HG02642 (cell line): ENCODE measurements around the gene ACVR2B.
A peak's percentile ranks its signal among the peaks of the same experiment; 100 is the strongest.

Experiments used
- ATAC-seq: cut with Tn5 transposase; IDR thresholded peaks from one replicate; pipeline ENCODE4 v1.9.1; 2021; ENCODE audit warnings: mild to moderate bottlenecking; ENCODE audit not compliant: unreplicated experiment, poor library complexity

Gene ACVR2B

DNA sequence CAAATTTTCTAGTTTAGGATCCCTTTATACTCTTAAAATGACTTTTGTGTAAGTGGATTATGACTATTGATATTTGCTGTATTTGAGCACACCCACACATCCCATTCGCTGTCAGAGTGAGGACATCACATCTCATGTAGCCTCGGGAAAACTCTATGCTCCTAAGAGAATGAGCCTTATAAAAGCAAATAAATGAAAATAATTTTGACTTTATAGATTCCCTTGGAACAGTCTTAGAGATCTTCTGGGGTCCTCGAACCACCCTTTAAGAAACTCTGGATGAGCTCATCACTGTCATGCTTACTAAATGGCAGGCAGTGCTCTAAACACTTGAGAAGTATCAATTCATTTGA, 26.4 kb downstream of the ACVR2B start:
- no peak for ATAC-seq

DNA sequence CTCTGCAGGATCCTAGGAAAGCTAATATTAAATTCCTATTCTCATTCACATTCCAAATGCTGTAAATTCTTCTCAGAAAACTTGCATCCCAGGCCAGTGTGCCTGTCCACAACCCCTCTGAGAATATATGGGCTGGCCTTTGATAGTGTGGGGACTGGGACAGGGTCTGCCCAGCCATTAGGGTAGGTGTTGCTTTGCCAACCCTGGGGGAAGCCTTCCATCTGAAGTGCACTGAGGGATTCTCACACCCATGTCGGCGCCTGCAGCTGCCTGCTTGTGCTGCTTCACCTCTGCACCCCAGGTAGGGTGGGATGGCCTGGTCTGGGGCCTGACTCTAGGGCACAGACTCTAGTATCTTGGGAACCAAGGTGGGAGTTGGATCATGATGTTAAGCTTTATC, 27.2 kb downstream of the ACVR2B start:
- no peak for ATAC-seq

DNA sequence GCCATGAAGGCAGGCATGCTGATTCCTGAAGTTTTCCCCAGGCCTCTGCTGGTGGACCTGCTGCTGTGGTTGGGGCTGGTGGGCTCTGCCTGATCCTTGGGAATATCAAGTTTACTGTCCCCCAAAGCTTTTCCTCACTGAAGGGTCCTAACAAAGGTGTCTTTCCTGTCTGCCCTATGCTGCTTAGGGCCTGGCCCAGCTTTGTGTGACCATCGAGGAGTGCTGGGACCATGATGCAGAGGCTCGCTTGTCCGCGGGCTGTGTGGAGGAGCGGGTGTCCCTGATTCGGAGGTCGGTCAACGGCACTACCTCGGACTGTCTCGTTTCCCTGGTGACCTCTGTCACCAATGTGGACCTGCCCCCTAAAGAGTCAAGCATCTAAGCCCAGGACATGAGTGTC, 29.3 kb downstream of the ACVR2B start:
- no peak for ATAC-seq

DNA sequence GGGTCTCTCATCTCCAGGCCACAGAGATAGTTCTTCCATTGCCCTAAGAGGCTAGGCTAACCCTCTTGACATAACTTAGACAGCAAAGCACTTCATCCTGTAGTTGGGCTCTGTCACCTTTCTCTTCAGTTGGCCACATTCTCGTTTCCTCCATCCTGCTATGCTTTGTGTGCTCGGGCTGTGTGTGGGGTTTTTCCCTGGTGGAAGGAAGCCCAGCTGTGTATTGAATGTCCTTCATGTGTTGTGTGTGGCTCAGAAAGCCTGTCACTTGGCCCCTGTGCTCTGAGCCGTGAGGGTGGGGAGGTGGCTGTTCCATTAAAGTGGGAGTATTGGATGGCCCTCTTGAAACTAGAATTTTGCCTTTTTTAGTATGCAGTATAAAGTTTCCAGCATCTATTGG, 33.6 kb downstream of the ACVR2B start:
- peak; percentile 88 for ATAC-seq

DNA sequence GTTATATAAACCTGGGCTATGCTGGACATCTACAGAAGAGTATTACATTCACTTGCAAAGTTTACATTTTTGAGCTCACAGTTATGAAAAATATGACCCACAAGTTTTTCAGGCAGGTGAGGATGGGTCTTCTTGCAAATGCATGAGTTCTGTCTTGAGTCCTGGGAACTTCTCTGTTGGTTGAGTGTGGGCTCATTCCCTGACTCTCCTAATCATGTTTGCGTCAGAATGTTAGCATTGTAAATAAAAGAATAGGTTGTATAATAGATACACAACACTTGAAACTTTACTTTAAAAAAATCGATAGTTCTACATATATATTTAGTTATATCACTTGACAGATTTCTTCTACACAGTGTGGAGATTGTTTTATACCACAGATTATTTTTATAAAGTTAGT, 35.3 kb downstream of the ACVR2B start:
- ATAC-seq = no peak

DNA sequence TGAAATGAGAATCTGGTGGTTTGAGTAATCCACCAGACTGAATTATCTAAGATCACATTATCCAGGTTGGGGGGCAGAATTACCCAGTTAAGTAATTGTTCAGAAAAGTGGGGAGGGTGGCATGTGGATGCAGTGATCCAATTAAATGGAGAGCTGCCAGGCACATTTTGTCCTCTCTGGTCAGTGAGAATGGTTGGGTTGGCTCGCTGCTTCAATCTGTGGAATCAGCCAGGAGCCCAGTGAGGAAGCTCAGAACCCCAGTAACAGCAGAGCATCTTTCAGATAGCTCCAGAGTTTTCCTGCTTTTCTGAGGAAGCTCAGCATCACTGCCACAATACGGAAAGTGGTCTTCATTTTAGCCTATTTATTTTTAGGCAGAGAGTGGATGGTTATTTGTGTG, 36.1 kb downstream of the ACVR2B start:
- no peak for ATAC-seq

DNA sequence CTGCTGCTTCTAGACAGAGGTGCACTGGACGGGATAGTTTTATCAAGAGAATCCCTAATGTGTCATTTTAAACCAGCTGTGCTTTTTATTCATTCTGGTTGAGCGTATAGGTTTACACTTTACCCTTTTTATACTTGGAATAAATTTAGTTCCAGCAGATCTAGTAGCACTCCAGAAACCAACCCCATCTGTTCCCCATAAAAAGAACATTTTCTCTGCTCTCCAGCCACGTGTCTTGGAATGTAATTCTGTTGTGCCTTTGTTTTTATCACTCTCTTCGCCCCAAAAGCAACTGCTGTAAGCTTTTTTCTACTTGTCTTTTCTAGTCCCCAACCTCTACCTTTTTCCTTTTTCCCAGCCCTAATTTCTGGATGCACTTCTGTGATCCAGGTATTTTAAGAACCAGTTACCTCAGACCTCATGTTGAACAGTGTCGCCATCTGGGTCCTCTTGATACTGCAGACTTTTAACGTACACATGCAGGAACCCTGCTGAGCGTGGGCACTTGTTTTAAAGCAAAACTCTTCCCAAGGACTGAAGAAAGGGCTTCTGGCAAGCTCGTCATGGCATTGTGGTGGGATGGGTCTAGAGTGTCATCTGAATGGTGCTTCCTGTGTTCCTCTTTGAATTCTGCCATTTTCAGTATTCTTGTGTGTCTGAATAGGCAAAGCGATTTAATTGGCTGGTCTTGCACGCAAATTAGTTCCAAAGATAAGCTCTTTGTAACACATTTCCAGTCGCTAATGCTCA, 36.8 kb downstream of the ACVR2B start:
- ATAC-seq = no peak

DNA sequence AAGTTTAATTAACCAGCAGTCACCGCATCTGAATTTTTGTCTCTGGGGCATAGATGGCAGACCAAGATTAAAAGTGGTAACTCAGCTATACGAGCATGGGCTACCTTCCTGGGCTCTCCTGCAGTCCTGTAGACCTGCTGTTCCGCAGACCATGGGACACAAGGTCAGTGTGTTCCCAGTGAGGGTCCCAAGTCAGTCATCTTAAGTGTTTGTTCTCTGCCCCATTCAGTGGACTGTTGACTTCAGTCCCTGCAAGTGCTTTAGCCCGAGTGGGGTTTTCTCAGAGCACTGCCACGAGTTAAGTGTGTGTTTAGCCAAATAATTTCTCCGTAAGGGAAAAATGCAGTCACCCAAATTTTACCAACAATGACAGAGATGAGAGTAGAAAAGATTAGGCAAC, 37.5 kb downstream of the ACVR2B start:
- no peak for ATAC-seq

DNA sequence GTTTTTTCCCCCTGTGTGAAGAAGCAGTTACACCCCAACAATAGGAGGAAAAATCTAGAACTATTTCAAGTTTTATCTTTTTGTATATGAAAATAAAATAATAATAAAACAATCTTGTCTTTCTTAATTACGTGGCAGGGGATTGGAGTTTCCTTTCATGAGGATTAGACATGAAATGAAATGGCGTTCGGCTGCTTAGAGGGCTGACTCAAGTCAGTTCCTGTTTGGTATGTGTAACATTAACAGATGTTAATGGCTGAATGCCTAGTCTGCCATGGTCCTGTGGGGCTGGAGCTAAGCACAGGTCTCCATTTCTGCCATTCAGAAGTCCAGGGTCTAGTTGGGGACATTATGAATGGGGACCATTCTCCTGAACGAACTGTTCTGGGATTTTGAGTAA, 39.3 kb downstream of the ACVR2B start:
- no peak for ATAC-seq

DNA sequence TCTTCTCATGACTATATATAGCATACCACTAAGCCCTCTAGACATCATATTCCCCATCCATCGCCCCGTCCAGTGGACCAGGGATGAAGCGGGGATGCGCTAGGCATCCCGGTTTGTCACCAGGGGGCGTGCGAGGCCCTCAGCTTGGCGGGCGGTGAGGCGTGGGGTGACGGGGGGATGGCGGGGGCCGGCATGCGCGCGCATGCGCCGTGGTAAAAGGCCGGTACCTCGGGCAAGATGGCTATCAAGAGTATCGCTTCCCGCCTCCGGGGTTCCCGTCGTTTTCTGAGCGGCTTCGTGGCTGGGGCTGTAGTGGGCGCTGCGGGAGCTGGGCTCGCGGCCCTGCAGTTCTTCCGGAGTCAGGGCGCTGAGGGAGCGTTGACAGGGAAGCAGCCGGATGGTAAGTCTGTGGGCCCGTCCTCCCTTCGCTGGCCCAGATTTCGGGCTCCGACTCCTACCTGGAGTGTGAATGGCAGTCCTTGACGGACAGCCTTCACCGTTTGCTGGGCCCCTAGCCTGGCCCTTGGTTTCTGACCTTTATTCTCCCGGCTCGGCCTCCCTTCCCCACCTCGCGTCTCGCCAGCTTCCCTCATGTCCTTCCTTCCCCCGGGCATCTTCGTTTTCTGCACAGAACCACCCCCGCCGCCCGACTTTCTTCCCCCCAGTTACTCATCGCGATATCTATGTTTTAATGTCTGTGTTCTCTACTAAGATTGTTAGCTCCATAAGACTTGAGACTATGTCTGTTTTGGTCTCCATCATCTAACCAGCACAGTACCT, 42.6 kb downstream of the ACVR2B start, which contains the start of gene EXOG:
EXOG (plus strand) TSS at position 210 of the 780 bp plus-strand sequence; CDS start at position 238, 28 bp downstream.
- ATAC-seq = peak; percentile 93

DNA sequence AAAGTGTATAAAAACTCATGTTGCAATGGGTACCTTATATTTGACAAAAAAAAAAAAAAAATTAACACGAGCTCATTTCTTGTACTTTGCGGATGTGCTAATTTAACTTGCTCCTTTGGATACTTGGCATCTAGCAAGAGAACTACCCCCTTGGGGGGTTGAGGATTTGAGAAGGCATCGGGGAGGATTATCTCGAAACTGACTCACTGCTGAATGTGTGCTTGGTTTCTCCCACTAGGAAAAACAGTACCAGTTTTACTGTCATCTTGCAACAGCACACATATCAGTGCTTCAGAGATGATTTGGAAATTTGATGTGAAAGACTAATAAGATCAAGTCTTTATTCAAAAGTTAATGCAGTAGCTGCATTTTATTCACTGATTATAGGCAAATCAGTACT, 43.3 kb downstream of the ACVR2B start:
- no peak for ATAC-seq

DNA sequence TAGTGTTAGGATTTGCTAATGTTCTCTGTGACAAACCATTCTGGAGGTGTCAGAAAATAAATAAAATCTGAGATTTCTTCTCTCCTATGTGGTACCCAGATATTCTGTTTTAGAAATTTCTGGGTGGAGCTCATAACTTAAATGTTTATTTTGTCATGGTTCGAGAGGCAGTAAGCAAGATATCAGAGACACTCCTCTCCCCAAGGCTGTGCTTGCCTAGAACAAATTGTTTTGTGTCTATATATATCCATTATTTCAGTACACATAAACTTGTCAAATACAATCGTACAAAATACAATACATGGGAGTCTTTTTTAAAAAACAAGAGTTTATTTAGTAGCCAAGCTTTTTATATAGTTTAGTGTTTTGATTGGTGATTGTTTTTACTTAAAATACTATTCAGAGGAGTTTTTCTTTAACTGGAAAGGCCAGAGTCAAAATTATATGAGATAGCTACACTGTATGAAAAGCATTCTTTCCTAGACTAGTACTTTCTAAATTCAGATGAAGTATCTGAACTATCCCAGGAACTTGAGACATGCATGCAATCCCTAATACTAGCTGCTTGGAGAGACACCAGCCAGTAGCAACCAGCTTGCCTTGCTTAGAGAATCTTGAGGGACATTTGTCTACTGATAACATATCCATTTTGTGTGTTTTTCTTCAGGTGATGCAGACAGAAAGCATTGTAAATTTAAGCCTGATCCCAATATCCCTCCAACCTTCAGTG, 47.2 kb downstream of the ACVR2B start:
- no peak for ATAC-seq

DNA sequence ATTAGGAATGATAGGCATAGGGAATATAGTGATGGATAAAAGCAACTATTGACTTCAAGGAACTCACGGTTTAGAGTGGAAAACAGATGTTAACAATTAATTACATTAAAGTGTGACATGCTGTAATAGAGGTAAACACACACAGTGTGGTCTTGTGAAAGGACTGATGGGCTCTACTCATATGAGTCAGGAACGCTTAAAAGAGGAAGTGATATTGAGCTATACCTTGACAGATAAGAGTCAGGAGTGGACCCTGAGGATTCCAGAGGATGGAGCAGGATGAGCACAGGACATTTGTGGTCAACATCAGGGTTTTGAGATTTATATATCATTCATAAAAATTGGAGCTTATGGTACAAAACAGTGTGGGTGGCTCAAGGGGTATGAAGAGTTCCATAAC, 53.4 kb downstream of the ACVR2B start:
- peak; percentile 97 for ATAC-seq

DNA sequence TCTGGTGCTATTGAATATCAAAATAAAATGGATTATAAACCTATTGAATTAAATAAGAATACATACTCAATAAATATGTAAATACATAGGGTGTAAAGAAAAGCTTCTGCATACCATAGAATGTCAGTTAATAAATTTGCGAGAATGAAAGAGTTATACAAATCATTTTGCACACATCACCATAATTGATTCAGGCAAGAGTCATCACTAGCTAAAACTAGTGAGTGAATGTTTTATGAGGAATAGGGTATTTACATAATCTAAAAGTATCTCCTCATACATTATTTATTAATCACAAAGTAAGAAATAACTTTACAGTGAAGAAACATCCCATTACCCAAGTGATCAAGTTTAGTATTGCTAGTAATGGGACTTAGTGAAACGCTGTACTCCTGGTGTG, 56.0 kb downstream of the ACVR2B start:
- ATAC-seq = no peak

DNA sequence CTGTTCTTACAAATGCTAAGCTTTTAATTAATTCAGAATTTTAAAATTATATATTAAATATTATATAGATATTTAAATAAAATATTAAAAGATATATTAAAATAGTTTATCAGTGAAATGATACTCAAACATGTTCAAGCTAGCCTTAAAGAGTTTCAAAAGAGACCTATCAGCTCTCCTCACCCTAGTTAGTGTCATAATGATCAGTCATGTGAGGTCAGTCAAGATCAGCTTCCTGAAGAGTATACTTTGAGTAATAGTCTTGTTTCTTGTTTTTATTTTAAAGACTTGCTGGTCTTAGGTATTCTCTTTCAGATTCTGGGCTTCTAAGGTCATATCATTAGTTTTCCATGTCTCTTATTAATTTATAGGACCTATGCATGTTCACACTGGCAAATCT, 56.9 kb downstream of the ACVR2B start:
- ATAC-seq = no peak

DNA sequence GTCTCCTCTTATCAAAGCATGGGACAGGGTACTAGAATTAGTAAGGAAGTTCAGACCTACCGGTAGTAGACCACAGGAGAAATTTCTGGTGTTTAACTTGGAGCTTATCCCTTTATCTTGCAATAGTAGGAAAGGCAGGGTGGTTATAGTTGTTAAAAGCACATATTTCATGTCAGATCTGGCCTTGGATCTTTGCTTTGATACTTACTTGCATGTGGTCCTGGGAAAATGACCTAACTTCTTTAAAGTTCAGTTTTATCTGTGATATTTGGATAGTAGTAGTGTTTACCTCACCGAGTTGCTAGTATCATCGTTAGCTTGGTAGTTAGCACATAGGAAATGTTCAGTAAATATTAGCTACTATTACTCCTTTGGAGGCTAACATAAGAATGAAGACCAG, 57.9 kb downstream of the ACVR2B start:
- ATAC-seq = no peak

DNA sequence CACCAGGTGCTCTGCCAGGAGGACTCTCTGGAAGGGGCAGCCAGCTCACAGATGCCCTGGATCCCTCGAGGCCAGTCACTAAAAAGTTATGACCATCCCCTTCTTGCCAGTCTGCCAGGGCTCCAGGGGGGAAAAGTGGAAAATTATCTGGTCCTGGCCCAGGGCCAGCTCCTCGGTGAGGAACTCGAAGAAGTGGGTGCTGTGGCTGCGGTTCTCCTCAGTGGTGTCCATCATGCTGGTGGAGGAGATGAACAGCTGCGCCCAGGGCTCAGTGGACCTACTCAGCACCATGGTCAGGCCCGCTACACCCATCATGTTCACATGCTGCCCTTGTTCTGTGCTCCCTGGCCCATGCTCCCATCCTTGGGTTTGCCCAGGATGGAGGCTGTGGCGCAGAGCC, 61.7 kb downstream of the ACVR2B start:
- ATAC-seq = no peak

DNA sequence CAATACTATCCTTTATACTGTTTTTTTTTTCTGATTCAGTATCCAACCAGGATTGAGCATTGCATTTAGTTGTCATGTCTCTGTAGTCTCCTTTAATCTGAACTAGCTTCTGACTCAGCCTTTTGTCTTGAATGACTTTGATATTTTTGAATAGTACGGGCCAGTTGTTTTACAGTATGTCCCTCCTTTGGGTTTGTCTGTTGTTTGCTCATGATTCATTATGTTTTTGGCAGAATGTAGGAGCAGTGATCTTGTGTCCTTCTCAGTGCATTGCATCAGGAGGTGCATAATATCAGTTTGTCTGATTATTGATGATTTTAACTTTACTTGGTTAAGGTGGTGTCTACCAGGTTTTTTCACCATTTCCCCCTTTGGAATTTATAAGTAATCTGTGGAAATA, 63.0 kb downstream of the ACVR2B start:
- no peak for ATAC-seq

DNA sequence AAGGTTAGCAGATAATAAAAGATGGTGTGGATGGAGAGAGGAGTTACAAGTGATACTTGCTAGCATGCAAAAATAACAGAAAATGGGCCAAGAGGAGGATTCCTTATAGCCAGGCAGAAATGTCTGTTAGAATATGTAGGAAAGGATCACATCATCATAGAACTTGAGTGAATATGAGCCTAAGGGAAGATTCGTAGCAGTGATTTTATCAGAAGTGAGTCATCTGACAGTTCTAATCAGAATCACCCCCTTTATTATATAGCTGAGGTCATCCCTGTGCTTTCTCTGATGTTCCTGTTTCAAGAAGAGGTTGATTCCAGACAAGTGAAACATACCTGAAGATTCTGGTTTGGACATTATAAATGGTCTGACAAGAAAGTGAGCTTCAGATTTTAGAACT, 65.3 kb downstream of the ACVR2B start:
- no peak for ATAC-seq

DNA sequence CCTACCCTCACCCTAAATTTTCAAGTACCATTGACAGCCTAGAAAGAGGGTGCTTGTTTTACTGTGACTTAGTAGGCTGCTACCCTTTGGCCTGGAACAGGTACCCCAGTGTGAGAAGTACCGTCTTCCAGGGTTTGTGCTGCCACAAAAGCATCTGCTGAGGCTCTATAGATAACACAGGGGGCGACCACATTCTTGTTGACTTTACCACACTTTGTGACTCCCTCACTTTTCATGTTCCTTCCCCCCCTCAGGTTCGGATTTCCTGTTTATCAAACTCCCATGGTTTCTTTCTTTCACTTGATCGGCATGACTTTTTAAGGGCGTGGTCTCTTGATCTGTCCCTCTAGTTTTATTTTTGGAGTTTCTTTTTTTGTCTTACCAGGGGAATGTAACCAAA, 66.0 kb downstream of the ACVR2B start:
- no peak for ATAC-seq

DNA sequence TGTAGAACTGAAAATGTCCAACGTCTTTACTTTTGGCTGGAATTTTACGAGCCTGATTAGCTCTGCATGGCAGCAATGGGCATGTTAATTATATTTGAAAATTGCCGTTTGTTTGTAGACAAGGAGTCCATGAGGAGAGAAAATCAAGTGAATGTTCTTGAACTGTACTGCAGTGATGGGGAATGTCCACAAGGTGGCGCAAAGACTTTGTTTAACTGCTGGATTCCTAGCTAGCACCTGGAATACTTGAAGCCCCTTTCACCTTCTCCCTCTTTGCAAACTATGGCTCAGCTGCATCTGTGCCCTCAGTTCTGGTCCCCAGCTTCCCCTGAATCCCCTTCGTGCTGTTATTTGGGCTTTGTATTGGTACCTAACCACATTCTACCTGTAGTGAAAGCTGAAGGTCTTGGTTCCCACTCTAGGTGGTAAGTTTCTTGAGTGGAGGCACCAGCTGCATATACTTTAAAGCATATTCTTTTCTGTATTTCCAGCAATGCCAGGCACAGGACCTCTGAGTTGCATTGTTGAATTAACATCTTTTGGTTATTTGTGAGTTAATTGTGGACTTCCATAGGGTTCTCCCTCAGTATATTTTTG, 67.8 kb downstream of the ACVR2B start:
- peak; percentile 52 for ATAC-seq
